GM18867 (cell line): ENCODE data around the gene DAB1.
"Not testable (repeated sequence)": the region's sequence is repeated elsewhere in the genome, so short reads cannot be mapped to it uniquely, and the experiment has no call there.

Source experiments
- ATAC-seq: cut with Tn5 transposase; IDR thresholded peaks from one replicate; pipeline ENCODE4 v1.9.1; 2021; ENCODE audit warnings: mild to moderate bottlenecking, moderate library complexity; ENCODE audit not compliant: unreplicated experiment

The DAB1 gene

GRCh38 chr1:57363165-57363564, 60.7 kb downstream of the DAB1 start:
- no peak for ATAC-seq

- no peak for ATAC-seq
These were observed 61.4 kb downstream of the DAB1 start for GRCh38 chr1:57362480-57362879.

GRCh38 chr1:57361516-57361915, 62.3 kb downstream of the DAB1 start:
- ATAC-seq, result no peak

- ATAC-seq, result no peak
These were observed 62.9 kb downstream of the DAB1 start for GRCh38 chr1:57360846-57361407.

- no peak for ATAC-seq
These were observed 66.4 kb downstream of the DAB1 start for GRCh38 chr1:57357462-57357861.

GRCh38 chr1:57353654-57354053, 70.2 kb downstream of the DAB1 start:
- no peak for ATAC-seq

GRCh38 chr1:57350610-57351009, 73.2 kb downstream of the DAB1 start:
- no peak for ATAC-seq

- no peak for ATAC-seq
These were observed 74.9 kb downstream of the DAB1 start for GRCh38 chr1:57348921-57349320.

- no peak for ATAC-seq
These were observed 77.9 kb downstream of the DAB1 start for GRCh38 chr1:57345916-57346315.

GRCh38 chr1:57344265-57344664, 79.6 kb downstream of the DAB1 start:
- no peak for ATAC-seq

GRCh38 chr1:57343298-57343915, 80.5 kb downstream of the DAB1 start:
- ATAC-seq, result not testable (repeated sequence)

- ATAC-seq, result no peak
These were observed 82.1 kb downstream of the DAB1 start for GRCh38 chr1:57341721-57342120.

GRCh38 chr1:57340334-57341070, 83.4 kb downstream of the DAB1 start:
- ATAC-seq, result no peak

GRCh38 chr1:57337623-57338022, 86.2 kb downstream of the DAB1 start:
- ATAC-seq, result no peak

- no peak for ATAC-seq
These were observed 87.1 kb downstream of the DAB1 start for GRCh38 chr1:57336793-57337192.

GRCh38 chr1:57331620-57332019, 92.2 kb downstream of the DAB1 start:
- no peak for ATAC-seq

- ATAC-seq, result no peak
These were observed 93.9 kb downstream of the DAB1 start for GRCh38 chr1:57329937-57330336.

- no peak for ATAC-seq
These were observed 94.8 kb downstream of the DAB1 start for GRCh38 chr1:57329001-57329527.

- ATAC-seq, result no peak
These were observed 95.9 kb downstream of the DAB1 start for GRCh38 chr1:57327946-57328345.

- no peak for ATAC-seq
These were observed 96.5 kb downstream of the DAB1 start for GRCh38 chr1:57327336-57327735.

- no peak for ATAC-seq
These were observed 98.3 kb downstream of the DAB1 start for GRCh38 chr1:57325536-57325935.

- ATAC-seq, result no peak
These were observed 98.7 kb downstream of the DAB1 start for GRCh38 chr1:57325117-57325516.
